NCI-H1105 (cell line): ENCODE measurements around the gene RANBP3.
"Not testable (repeated sequence)": the region's sequence is repeated elsewhere in the genome, so short reads cannot be mapped to it uniquely, and the experiment has no call there.

Source experiments
- DNase-seq: peaks from one replicate; lab custom pipeline; 2025; lab: John Stamatoyannopoulos, UW

Gene RANBP3

DNA sequence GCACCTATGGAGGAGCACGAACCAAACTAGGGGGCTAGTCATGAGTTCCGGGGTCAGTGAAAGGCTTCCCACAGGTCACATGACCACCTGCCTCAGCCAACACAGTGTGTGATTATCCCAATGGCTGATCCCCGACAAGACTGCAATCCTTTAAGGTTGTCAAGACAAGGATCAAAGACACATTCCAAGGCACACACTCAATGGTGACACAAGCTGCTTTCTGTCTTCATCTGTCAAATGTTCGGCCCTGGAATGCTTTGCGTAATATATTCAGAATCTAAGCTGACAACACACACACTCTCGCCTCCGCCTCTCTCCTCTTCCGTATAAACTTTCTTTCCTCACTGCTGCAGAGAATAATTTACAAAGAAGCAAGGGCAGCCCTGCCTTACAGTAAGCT is 11.7 kb downstream of the RANBP3 start:
- DNase-seq: no peak

DNA sequence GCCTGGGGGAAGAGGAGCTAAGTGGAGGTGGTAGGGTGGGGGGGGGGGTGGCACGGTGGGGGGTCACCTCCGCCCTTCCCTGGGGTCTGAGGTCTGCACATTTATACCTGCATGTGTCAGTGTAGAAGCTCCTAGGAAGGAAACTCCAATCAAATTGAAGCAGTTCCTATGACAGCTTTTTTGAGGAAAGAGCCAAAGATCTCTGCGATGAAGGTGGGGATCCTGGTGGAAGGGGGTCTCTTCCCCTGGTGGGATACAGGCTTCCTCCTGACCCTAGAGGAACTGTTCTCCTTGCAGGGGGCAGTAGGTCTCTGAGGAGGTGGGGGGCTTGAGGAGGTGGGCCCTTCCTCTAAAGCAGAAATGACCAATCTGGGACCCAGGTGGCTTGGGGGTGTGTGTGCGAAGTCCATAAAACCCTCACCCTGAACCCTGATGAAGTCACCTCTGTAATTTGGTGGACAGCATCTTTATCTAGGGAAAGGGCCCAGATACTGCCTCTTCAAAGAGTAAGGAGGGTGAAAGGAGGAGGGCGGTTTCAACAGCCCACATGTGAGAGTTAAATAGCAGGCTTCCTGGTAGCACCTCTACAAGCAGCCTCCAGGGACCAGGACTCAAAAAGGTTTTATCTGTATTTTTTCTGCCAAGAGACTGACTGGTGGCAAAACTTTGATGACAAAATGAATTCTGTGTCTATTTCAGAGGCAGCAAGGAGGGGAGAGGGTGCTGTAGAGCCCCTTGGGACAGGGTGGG is 12.9 kb downstream of the RANBP3 start:
- DNase-seq: no peak

DNA sequence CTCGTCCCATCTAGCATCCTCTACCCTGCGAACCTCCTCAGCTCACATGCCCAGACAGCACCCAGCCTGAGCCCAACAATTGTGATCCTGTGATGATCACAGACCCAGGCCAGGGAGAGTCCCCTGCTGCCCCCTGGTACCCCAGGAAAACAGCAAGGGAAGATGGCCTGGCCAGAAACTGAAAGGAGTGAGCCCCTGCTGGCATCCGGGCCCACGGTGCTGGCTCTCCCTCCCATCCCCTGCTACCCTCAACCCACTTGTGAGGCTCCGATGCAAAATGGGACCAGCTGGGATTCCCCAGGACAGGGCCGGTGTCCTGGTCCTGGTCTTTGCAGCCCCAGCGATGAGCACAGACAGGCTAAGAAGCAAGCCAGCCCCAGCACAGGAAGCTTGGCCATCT is 14.1 kb downstream of the RANBP3 start:
- DNase-seq: no peak

DNA sequence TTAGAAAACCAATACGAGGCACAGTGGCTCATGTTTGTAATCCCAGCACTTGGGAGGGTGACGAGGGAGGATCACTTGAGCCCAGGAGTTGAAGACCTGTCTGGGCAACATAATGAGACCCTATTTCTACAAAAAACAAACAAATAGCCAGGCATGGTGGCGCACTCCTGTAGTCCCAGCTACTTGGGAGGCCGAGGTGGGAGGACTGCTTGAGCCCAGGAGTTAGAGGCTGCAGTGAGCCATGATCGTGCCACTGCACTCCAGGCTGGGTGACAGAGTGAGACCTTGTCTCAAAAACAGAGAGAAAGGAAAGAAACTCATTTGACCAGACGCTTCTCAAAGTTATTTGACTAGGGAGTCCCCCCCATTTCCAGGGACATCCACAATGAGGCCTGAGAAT is 14.7 kb downstream of the RANBP3 start:
- not testable (repeated sequence) for DNase-seq

DNA sequence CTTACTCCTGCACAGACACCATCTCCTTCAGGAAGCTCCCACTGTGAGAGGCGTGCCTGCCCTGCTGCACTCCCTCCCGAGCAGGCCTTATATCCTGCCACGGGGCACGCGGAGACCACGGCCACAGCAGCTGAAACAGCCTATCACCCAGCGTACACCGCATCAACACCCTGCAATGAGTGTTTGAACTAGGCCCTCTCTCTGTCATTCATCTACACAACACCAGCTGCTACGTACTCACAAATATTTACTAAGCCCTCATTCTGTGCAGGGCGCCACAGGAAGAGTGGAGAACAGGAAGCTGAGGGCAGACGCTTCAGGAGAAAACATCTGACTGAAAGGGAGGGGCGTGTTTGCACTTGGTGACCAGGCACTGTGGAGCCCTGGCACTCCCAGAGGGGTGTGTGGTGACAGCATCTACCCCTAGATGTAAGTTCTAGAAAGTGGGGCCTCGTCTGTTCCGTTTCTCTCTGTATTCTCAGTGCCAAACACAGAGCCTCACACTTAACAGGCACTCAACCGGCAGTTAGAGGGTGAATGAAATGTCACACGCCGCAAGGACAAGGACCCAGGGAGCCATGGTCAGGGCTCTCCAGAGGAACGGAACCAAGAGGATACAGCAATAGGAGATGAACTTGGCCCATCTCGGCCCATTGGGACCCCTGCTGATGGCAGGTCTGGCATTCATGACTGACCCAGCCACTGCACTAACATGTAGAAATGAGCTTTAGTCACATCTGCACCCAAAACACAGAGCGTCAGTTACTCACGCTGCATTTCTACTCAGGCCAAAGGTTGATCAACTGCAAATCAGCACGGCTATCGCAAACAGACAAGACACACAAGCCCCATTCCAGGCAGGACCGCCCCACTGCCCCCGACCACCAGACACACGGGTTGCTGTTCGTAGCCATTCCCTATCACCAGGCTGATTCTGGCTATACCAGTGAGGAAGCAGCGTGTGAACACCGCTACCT is 15.7 kb downstream of the RANBP3 start:
- DNase-seq: peak; percentile 37

DNA sequence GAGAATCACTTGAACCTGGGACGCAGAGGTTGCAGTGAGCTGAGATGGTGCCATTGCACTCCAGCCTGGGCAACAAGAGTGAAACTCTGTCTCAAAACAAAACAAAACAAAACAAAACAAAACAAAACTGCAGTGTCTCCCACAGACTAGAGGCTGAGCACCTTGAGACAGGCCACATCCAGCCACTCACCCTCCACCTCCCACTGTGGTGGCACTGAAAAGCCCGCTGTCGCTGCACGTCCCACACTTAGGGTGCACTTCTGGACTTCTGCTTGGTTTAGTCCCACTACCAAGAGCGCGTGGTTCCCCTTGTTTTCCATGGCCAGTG is 16.3 kb downstream of the RANBP3 start:
- not testable (repeated sequence) for DNase-seq

DNA sequence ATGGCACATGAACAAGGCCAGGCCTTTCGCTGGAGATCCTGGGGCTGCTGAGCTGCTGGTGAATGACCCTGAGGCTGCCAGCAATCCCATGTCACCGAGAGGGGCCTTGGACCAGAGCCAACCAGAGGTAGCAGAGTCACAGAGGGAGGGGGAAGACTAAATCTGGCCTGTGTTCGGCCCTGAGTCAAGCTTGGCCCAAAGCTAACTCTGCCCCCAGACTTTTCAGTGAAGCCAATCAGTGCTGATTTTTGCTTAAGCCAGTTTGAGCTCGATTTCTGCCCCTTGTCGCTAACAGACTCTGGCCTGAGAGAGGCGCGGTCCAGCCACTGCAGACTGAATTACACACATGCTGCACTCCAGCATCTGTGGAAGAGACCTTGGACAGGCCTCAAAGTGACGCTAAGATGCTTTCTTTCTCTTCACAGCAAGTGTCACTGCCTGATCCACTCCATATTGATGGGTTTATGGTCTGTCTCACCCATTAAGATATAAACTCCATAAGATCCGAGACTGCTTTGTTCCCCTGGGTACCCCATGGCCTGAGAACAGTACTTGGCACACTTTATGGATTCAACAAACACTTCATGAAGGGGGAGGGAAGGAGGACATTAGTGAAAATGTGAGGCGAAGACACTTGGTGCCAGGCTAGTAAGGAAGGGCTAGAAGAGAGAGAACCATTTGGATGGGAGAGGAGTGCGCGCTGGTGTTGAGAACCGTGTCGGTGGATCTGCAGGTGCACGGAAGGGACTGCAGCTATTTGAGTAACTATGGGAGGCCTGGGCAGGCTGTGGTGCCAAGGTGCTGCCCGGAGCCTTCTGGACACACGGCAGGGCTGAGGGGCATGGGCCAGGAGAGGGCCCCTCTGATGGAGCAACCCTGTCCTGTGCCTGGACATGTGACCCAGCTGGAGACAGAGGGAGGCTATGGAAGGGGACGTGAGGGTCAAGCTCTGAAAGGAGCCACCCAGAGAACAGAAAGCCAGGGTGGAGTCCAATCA is 17.6 kb downstream of the RANBP3 start:
- no peak for DNase-seq

DNA sequence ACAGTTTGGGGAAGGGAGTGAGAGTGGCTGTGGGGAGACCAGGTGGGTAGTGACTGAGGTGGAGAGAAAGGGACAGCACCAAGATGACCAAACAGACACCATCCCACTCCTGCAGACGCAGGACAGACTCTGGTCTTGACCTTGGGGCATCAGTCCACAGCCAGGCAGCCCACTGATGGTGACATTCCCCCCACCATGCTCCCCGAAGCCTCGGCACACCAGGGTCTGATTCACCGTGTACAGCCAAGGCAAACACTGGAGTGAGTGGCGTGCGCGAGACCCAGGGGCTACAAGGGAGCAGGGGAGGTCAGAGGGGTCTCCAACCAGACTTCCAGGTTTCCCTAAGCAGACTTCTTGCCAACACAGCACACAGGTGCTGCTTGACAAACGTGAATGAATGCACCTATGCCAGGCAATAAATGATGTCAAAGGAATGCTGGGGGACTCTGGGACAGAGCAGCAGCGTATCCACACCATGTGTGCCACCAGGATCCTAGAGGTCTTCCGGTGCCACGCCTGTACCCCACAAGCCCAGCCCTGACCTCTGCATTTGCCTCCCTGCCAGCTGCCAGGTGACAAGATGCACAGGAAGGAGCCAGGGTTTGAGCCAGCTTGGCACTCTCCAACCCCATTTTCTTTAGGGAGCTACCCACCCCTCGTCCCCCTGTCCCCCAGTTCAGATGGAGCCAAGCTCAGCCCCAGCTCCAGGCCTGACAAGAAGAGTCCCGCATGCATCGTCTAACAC is 18.5 kb downstream of the RANBP3 start:
- DNase-seq: no peak

DNA sequence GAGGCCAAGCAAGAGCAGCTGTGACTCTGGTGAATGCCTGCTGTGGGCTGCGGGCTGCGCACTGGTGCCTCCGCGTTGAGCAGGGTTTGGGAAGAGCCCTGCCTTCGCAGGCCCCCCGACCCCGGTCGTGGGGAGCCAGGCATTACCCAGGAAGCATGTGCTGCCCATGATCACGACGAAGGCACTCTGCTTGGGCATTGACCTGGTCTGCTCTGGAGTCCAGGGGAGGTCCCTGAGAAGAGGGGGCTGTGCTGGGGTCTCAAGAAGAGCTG is 19.2 kb downstream of the RANBP3 start:
- DNase-seq: no peak

DNA sequence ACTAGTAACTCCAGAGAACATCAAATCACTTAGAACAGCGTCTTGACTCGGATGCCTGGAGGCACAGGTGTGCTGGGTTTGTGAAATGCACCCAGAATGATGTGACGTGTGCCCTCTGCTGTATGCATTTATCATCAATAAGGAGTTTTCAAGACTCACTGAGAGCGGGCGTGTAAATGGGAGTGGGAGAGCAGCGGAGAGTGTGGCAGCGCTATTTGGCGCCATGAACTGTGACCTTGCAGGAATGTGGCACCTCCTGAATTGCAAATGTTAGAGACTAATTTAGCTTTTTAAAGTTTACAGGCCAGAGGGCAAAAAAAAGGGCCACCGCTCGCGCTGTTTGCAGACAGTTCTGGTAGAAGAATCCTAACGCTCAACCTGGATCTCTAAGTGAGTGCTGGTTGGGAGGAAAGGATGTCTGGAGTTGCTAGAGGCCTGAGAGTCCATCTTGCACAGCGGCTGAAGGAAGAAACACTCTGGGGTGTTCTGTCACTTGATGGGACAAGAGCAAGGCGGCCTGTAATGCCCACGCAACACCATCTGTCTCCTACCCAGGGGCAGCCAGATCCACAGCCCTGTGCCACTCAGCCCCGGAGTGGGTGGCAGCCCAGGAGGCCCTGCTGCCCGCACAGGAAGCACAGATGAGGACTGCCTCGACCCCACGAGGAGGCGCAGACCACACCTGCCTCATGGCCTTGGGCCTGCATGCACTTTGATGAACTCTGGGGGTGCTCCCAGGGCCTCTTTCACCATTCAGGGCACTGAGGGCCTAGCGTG is 19.7 kb downstream of the RANBP3 start:
- DNase-seq: no peak

DNA sequence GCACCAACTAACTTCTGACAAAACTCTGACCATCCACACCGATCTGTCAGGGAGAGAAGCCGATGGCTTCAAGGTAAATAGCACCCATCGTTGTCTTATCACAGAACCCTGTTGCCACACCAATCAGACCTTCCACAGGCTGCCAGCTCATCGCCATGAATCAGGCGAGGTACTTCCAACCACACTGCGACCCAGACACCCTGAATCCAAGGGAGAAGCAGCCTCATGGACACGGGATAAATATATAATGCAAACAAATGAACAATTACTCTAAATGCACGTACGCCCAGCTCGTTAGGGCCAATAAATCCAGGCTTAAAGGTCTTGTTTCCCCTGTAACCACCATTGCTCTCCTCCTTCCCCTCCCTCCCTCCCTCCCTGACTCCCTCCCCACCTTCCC is 20.8 kb downstream of the RANBP3 start:
- no peak for DNase-seq

DNA sequence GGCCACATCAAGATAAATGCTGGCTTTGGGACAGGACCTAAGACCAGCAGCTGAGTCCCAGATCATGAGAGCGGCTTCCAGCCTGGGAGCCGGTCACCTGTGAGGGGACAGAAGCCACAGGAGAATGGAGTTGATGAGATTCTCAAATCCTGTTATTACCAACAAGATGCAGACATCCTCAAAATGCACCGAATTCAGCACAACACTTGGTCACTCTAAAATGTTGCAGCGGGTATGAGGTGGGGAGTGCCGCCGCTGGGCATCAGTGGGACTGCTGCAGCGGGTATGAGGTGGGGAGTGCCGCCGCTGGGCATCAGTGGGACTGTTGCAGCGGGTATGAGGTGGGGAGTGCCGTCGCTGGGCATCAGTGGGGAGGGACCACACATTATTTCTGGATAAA is 21.2 kb downstream of the RANBP3 start:
- no peak for DNase-seq

DNA sequence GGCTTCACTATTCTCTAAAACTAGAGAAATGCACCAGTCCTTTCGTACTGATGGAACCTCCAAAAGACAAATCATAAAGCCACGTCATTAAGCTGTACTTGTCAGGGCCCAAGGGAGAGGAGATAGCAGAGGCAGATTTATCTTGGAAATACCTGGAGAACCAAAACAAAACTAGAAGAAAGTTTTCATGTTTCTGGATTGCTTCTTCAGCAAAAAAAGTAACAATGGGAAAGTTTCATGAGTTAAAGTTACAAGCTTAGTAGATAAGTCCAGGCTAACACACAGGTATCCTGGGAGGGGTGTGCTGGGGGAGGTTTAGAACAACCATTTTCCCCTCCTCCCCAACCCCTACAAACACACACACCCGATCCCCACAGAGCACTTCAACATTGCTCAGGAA is 21.6 kb downstream of the RANBP3 start:
- DNase-seq: no peak

DNA sequence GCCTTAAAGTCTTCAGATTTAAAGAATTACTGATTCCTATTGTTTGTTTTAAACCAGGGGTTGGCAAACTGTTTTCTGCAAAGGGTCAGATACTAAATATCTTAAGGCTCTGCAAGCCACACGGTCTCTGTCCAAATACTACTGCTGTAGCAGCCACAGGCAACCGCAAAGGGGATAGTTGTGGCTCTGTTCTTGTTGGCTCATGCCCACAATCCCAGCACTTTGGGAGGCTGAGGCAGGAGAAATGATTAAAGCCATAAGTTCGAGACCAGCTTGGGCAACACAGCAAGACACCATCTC is 22.4 kb downstream of the RANBP3 start:
- DNase-seq: no peak

DNA sequence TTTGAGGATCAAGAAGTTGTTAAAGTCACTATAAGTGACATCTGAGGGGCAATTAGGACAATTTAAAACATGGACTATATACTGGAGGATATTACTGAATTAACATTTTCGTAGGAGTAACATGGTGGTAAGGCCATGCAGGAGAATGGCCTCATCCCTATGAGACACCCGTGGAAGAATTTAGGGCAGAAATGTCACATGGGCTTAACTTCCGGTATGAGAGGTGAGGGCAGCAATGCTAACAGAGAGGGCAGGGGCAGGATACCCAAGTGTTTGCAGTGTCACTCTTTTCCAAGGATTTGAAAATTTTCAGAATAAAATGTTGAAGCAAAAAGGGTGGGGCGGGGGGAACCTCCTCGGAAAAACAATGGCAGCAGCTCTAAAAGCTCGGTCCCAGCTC is 23.6 kb downstream of the RANBP3 start:
- DNase-seq: no peak

DNA sequence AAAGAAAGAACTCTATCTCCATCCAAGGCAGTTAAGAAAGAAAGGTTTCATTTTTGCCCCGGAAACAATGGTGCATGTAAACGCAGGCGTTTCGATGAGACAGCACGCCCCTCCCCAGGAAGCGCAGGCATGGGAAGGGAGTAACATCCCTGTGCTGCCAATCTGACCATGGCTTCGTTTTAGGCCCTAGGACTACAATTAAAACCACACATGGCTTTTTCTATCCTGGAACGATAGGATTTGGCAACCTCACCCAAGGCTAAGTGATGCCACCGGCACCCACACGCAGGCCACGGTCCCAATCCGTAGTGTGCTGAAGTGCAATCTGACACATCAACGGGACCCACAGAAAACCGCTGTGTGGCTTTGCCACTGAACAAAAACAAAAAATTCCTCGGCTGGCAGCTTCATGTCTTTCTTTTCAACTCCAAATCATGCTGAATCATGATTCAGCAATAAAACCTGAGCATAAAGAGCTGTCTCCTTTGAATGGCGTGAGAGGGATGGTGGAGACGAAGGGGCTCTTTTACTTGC is 24.2 kb downstream of the RANBP3 start:
- DNase-seq: no peak

DNA sequence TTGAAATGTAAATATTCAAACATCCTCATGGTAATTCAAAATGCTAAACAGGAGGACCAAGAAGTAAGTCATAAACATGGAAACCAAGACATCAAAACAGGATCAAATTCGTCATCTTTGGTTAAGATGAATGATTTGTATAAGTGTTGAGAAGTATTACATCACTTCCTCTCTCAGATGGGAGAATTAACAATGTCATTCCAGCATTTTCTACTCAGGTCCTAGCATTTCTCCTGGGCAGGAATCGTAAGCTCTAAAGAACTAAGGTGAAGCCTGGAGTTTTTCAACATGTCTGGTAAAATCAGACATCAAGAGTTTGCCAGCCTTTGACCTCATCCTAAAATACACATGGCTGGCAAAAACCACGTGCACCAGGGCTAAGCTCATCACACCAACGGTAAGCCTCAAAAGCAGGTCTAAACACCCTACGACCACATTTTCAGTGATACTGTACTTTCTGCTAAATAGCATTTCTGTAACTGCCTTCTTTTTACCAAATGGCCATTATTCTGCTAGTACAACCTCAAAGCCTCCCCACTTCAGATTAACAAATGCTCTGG is 24.8 kb downstream of the RANBP3 start:
- no peak for DNase-seq

DNA sequence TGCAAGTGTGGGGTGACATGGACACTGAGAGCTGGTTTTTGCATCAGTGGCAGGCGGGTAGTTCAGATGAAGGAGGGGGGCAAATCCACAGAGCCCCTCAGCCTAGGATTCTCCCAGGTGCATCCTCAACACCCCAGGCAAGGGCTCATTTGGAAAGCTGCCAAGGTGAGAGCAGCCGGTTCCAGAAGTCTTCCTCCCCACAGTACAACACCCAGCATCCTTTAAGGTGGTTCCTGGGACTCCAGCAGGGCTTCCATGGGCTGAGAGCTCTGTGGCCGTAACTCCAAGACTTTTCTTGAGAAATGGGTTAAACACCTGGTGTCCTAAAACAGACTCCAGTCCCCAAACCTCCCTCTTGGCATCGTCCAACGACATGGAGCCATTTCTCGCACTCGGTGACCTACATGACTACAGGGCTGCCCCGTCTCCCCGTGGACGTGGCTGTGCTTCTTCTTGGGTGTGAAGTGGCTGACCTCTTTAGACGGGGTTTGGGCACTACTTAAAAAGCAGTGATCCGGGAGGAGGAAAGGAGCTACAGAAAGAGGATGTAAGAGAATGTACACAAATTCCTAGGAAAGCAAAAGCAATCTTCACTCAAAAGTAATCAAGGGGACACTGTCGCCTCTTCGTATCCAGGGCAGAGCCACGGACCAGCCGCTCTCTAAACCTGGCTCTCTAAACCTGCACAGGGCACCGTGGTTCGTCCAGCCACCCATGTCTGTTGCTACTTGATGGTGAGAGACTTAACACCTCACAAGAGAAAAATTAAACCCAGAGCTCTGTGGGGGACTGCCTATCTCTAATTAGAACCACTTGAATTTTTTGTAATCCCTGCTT is 25.5 kb downstream of the RANBP3 start:
- no peak for DNase-seq

DNA sequence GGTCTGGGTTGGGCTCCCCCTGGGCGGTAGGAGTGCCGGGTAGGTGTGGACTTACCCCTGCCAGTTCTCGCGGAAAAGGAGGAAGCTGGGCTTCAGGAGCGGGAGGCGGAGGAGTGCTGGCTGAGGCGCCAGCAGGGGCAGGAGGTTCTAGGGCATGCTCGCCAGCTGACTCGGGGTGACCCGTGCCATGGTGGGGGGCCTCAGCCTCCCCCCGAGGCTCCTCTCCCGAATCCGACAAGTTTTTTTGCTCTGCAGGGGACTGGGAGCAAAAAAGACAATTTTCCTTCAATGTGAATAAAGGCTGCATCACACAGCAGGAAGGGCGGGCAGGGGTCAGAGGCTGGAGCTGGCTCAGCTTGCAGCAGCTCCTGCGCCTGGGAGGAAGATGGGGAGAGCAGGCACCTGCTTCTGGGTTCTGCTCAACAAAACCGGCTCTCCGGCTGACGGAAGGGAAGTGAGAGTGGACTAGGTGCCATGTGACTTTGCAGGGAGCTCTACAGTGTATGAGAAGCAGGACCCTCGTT is 26.5 kb downstream of the RANBP3 start:
- DNase-seq: no peak
